Measurements from ENCODE around the gene DISP3. TPM values are rescaled to one million over a fixed set of nuclear protein-coding genes. Genes with fewer than 3 reads are reported as not detected.

DISP3 gene
- total RNA-seq, 1 experiment from 2014 or later, result 2.3 TPM

DNA sequence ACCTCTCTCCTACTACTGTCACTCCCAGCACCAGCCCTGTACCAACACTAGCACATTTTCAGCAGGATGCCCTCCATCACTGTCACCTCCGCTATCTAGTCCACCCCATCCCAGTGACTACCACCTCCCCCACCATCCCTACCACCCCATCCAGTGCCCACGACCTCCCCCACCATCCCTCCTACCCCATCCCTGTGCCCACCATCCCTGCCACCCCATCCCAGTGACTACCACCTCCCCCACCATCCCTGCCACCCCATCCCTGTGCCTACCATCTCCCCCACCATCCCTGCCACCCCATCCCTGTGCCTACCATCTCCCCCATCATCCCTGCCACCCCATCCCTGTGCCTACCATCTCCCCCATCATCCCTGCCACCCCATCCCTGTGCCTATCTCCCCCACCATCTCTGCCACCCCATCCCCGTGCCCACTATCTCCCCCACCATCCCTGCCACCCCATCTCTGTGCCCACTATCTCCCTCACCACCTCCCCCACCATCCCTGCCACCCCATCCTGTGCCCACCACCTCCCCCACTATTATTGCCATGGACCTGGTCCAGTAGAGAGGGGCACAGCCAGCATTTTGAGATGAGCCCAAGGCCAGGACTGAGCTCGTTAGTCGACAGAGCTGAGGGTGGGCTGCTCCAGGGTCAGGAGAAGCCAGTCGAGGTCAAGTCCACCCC lies 45.7 kb downstream of the DISP3 start (continued):
- no peak for TF ChIP-seq ELF1 (IDR thresholded peaks at IDR 0.05; ENCODE audit: borderline replicate concordance, low read depth)

DNA sequence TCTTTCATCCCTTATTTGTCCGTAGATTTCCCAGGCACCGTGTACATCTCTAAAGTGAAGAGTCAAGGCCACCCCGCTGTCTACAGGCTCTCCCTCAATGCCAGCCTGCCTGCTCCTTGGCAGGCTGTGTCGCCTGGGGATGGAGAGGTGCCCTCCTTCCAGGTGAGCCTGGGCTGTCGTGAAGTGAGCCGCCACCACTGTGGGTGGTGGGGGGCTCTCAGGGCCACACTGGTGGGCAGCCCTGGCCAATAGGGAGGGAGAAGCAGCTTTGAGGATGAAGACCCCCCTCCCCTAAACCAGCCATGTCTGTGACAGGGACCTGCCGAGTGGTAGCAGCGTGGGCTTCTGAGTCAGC lies 46.2 kb downstream of the DISP3 start:
- DNase-seq (ENCODE audit: low read depth, low spot score) (no peak), ATAC-seq (no peak)
- no peak overlapping the region for H3K27ac ChIP-seq (ENCODE audit: low read depth, low read length)
- H2AFZ ChIP-seq (ENCODE audit: low read depth, low read length, poor library complexity, severe bottlenecking), result no peak overlapping the region
- ChIA-PET POLR2A (no interaction called here), CTCF (no interaction called here), RAD21 (ENCODE audit: low non-redundant PET in 1 of 2, low total read pairs in 2 of 2, uncharacterized antibody in 2 of 2, unreplicated experiment in 2 of 2) (no interaction called here)
- H3K9ac ChIP-seq (ENCODE audit: low read length), result no peak overlapping the region
- H3K27me3 ChIP-seq (ENCODE audit: insufficient read depth, low read length), result no peaks in the 10 kb centered on the region
- no peaks in the 10 kb centered on the region for H3K36me3 ChIP-seq (ENCODE audit: control insufficient read depth in 1 of 2, insufficient read depth in 2 of 2, low read length in 2 of 2)
- TF ChIP-seq SP1 (IDR thresholded peaks at IDR 0.05; ENCODE audit: low read depth), result no peak
- TF ChIP-seq, protein P1, sequence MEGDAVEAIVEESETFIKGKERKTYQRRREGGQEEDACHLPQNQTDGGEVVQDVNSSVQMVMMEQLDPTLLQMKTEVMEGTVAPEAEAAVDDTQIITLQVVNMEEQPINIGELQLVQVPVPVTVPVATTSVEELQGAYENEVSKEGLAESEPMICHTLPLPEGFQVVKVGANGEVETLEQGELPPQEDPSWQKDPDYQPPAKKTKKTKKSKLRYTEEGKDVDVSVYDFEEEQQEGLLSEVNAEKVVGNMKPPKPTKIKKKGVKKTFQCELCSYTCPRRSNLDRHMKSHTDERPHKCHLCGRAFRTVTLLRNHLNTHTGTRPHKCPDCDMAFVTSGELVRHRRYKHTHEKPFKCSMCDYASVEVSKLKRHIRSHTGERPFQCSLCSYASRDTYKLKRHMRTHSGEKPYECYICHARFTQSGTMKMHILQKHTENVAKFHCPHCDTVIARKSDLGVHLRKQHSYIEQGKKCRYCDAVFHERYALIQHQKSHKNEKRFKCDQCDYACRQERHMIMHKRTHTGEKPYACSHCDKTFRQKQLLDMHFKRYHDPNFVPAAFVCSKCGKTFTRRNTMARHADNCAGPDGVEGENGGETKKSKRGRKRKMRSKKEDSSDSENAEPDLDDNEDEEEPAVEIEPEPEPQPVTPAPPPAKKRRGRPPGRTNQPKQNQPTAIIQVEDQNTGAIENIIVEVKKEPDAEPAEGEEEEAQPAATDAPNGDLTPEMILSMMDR (IDR thresholded peaks at IDR 0.05 in 2 of 3, conservative IDR thresholded peaks at IDR 0.05 in 1 of 3; ENCODE audit: borderline replicate concordance in 1 of 3, insufficient read depth in 1 of 3, low read depth in 2 of 3, low read length in 2 of 3), result no peak
- TF ChIP-seq, protein P2, sequence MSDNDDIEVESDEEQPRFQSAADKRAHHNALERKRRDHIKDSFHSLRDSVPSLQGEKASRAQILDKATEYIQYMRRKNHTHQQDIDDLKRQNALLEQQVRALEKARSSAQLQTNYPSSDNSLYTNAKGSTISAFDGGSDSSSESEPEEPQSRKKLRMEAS (IDR thresholded peaks at IDR 0.05), result no peak
- TF ChIP-seq SIN3A (IDR thresholded peaks at IDR 0.05; ENCODE audit: low read depth), result no peak
- no peak for TF ChIP-seq JUND (IDR thresholded peaks at IDR 0.05)
- no peak for TF ChIP-seq FOSL1 (IDR thresholded peaks at IDR 0.05; ENCODE audit: low read depth)
- H3K79me2 ChIP-seq (ENCODE audit: insufficient read depth, low read length), result no peaks in the 10 kb centered on the region
- no peaks in the 10 kb centered on the region for H4K20me1 ChIP-seq (ENCODE audit: insufficient read depth)
- no peak overlapping the region for H3K4me2 ChIP-seq (ENCODE audit: low read length)
- H3K9me2 ChIP-seq (ENCODE audit: insufficient read depth), result no peaks in the 10 kb centered on the region
- no peaks in the 10 kb centered on the region for H3K9me3 ChIP-seq (ENCODE audit: control insufficient read depth in 1 of 2, insufficient read depth in 1 of 2, low read depth in 1 of 2, low read length in 2 of 2)
- H3K4me3 ChIP-seq (replicated peaks in 1 of 2; ENCODE audit: low read depth in 1 of 2, low read length in 2 of 2), result no peak overlapping the region
- no TSS peak for BruUV-seq (replicated peaks)
- intact Hi-C loops (cut with micrococcal nuclease), result no loop called here
- H3K4me1 ChIP-seq (ENCODE audit: control insufficient read depth in 1 of 2, insufficient read depth in 2 of 2, low read length in 2 of 2), result no peaks in the 10 kb centered on the region

Measured in HCT116 (cell line).